ENCODE results near the gene SND1. TPM values are rescaled to one million over a fixed set of nuclear protein-coding genes. Genes with fewer than 3 reads are reported as not detected.

Gene SND1
- total and polyA plus RNA-seq, 4 donors: 59.4 to 214 (median 84.1) TPM

GRCh38 chr7:127955051-127955531 is 303.1 kb downstream of the SND1 start:
- Histone ChIP-seq H3K27ac (ENCODE audit: low read depth in 1 of 2, low read length in 2 of 2) (no peak overlapping the region), H3K4me3 (ENCODE audit: low read depth in 1 of 3, low read length in 3 of 3) (no peak overlapping the region), H3K4me1 (ENCODE audit: control insufficient read depth in 4 of 4, insufficient read depth in 4 of 4, low read length in 3 of 4) (no peaks in the 10 kb centered on the region), H3K9ac (ENCODE audit: low read depth in 1 of 2, low read length in 2 of 2) (no peak overlapping the region), H3K36me3 (ENCODE audit: control insufficient read depth in 4 of 4, insufficient read depth in 3 of 4, low read depth in 1 of 4, low read length in 3 of 4) (peaks cover 0 to 9% (median 2%) of the 10 kb centered on the region in 4 donors), H3K27me3 (ENCODE audit: control insufficient read depth in 4 of 4, insufficient read depth in 4 of 4, low read length in 3 of 4) (no peaks in the 10 kb centered on the region), H3K9me3 (ENCODE audit: control insufficient read depth in 4 of 4, low read length in 3 of 4) (no peaks in the 10 kb centered on the region)
- 96% methylated on average over 7 of the region's 7 CpGs for WGBS
- TF ChIP-seq NR2F2 (IDR thresholded peaks at IDR 0.05) (no peak), SP1 (IDR thresholded peaks at IDR 0.05) (no peak), HNF4G (IDR thresholded peaks at IDR 0.05) (no peak), ZBTB33 (IDR thresholded peaks at IDR 0.05) (no peak), TAF1 (conservative IDR thresholded peaks at IDR 0.05) (no peak), RXRA (IDR thresholded peaks at IDR 0.05) (no peak), GABPA (IDR thresholded peaks at IDR 0.05 in 1 of 2, conservative IDR thresholded peaks at IDR 0.05 in 1 of 2) (no peak), EGR1 (IDR thresholded peaks at IDR 0.05; ENCODE audit: low read depth in 2 of 2) (no peak), FOXA1 (IDR thresholded peaks at IDR 0.05) (no peak), FOXA2 (IDR thresholded peaks at IDR 0.05) (no peak)
- TF ChIP-seq, protein P1, sequence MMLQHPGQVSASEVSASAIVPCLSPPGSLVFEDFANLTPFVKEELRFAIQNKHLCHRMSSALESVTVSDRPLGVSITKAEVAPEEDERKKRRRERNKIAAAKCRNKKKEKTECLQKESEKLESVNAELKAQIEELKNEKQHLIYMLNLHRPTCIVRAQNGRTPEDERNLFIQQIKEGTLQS (IDR thresholded peaks at IDR 0.05): no peak
- TF ChIP-seq, protein P2, sequence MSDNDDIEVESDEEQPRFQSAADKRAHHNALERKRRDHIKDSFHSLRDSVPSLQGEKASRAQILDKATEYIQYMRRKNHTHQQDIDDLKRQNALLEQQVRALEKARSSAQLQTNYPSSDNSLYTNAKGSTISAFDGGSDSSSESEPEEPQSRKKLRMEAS (IDR thresholded peaks at IDR 0.05): no peak
- no peak for DNase-seq (ENCODE audit: low spot score)

- Histone ChIP-seq H3K4me1 (ENCODE audit: control insufficient read depth in 4 of 4, insufficient read depth in 4 of 4, low read length in 3 of 4) (no peaks in the 10 kb centered on the region), H3K9ac (ENCODE audit: low read depth in 1 of 2, low read length in 2 of 2) (no peak overlapping the region), H3K27me3 (ENCODE audit: control insufficient read depth in 4 of 4, insufficient read depth in 4 of 4, low read length in 3 of 4) (no peaks in the 10 kb centered on the region), H3K9me3 (ENCODE audit: control insufficient read depth in 4 of 4, low read length in 3 of 4) (no peaks in the 10 kb centered on the region), H3K27ac (ENCODE audit: low read depth in 1 of 2, low read length in 2 of 2) (no peak overlapping the region), H3K4me3 (ENCODE audit: low read depth in 1 of 3, low read length in 3 of 3) (no peak overlapping the region), H3K36me3 (ENCODE audit: control insufficient read depth in 4 of 4, insufficient read depth in 3 of 4, low read depth in 1 of 4, low read length in 3 of 4) (peaks cover 0 to 9% (median 6%) of the 10 kb centered on the region in 4 donors)
- TF ChIP-seq FOXA2 (IDR thresholded peaks at IDR 0.05): no peak
- TF ChIP-seq SP1 (IDR thresholded peaks at IDR 0.05): no peak
- TF ChIP-seq HNF4G (IDR thresholded peaks at IDR 0.05): no peak
- no peak for TF ChIP-seq EGR1 (IDR thresholded peaks at IDR 0.05; ENCODE audit: low read depth in 2 of 2)
- WGBS: 87% methylated on average over 5 of the region's 5 CpGs
- no peak for DNase-seq (ENCODE audit: low spot score)
These were observed 305.9 kb downstream of the SND1 start for GRCh38 chr7:127957886-127958285.

- no peaks in the 10 kb centered on the region for H3K4me1 ChIP-seq (ENCODE audit: control insufficient read depth in 4 of 4, insufficient read depth in 4 of 4, low read length in 3 of 4)
- no peak for DNase-seq (ENCODE audit: low spot score)
- WGBS: 94% methylated on average over 4 of the region's 4 CpGs
These were observed 307.8 kb downstream of the SND1 start for GRCh38 chr7:127959770-127960169.

More at GRCh38 chr7:127959770-127960169, 307.8 kb downstream of the SND1 start:
- Histone ChIP-seq H3K27ac (ENCODE audit: low read depth in 1 of 2, low read length in 2 of 2) (no peak overlapping the region), H3K36me3 (ENCODE audit: control insufficient read depth in 4 of 4, insufficient read depth in 3 of 4, low read depth in 1 of 4, low read length in 3 of 4) (peaks cover 0 to 9% (median 6%) of the 10 kb centered on the region in 4 donors), H3K4me3 (ENCODE audit: low read depth in 1 of 3, low read length in 3 of 3) (no peak overlapping the region), H3K27me3 (ENCODE audit: control insufficient read depth in 4 of 4, insufficient read depth in 4 of 4, low read length in 3 of 4) (no peaks in the 10 kb centered on the region), H3K9ac (ENCODE audit: low read depth in 1 of 2, low read length in 2 of 2) (no peak overlapping the region), H3K9me3 (ENCODE audit: control insufficient read depth in 4 of 4, low read length in 3 of 4) (no peaks in the 10 kb centered on the region)
- no peak for TF ChIP-seq NR2F2 (IDR thresholded peaks at IDR 0.05)
- no peak for TF ChIP-seq RAD21 (IDR thresholded peaks at IDR 0.05)
- no peak for TF ChIP-seq YY1 (IDR thresholded peaks at IDR 0.05)
- TF ChIP-seq, protein P1 (IDR thresholded peaks at IDR 0.05): no peak

Measured in liver (tissue), 9 donors.